Tibial nerve (tissue), 4 donors: ENCODE results near the gene STK39. TPM values are rescaled to one million over a fixed set of nuclear protein-coding genes. Genes with fewer than 3 reads are reported as not detected.

Source experiments
- DNase-seq, 2 donors: peaks; one replicate each; pipeline ENCODE4 v3.0.0-alpha.2; 2019; ENCODE audit warnings: low spot score in 2 of 2
- H3K27ac ChIP-seq, 4 donors: fragments of 200-600 bp; sonication (generic) in 3 of 4; one replicate each; pipeline ENCODE4 v1.5.1; 2017 to 2019; ENCODE audit warnings: mild to moderate bottlenecking in 1 of 4
- H3K27me3 ChIP-seq, 2 donors: fragments of 200-600 bp; sonication (generic) in 1 of 2; one replicate each; pipeline versions ENCODE4 v1.5.1 to v1.6.0; 2017 to 2019
- H3K36me3 ChIP-seq, 3 donors: fragments of 200-600 bp; sonication (generic); one replicate each; pipeline ENCODE4 v1.5.1; 2018 to 2019
- H3K4me1 ChIP-seq, 4 donors: fragments of 200-600 bp; sonication (generic) in 3 of 4; one replicate each; pipeline ENCODE4 v1.5.1; 2017 to 2019
- H3K4me3 ChIP-seq, 4 donors: fragments of 200-600 bp; sonication (generic) in 3 of 4; one replicate each; pipeline ENCODE4 v1.5.1; 2017 to 2019; ENCODE audit warnings: mild to moderate bottlenecking in 1 of 4, moderate library complexity in 1 of 4
- H3K9me3 ChIP-seq, 4 donors: fragments of 200-600 bp; sonication (generic) in 3 of 4; one replicate each; pipeline ENCODE4 v1.5.1; 2017 to 2019
- CTCF ChIP-seq, 5 experiments: fragments of 200-600 bp in 3 of 5; fragments of 450-650 bp in 2 of 5; sonication (generic) in 3 of 5; IDR thresholded peaks; one replicate each; pipeline ENCODE4 v1.5.1; 2016 to 2019; ENCODE audit warnings: antibody characterized with exemption in 5 of 5, mild to moderate bottlenecking in 3 of 5, moderate library complexity in 2 of 5
- EP300 ChIP-seq, 2 donors: sonication (generic); formaldehyde crosslinking; IDR thresholded peaks; one replicate each; pipeline ENCODE4 v1.6.1; 2017; ENCODE audit warnings: antibody characterized with exemption in 2 of 2, mild to moderate bottlenecking in 1 of 2
- POLR2A ChIP-seq, 2 donors: fragments of 450-650 bp; IDR thresholded peaks; one replicate each; pipeline ENCODE4 v1.6.1; 2017; ENCODE audit warnings: antibody characterized with exemption in 2 of 2, mild to moderate bottlenecking in 2 of 2, moderate library complexity in 2 of 2
- WGBS, 2 donors: methylation state at CpG; one replicate each; pipeline ENCODE4 v1.1.5; 2018; 5-methylcytosine and 5-hydroxymethylcytosine counted together
- total RNA-seq, 4 donors: library from RNA; depleted of rRNA; stranded (reverse); fragments of >200 nt; gene quantifications; one replicate each; pipeline ENCODE4 v1.1.0, GENCODE V29; 2016

The STK39 gene
- total RNA-seq, 4 donors from 2014 or later: 8.5 to 13.5 (median 12.0) TPM

GRCh38 chr2:167987558-167987957, 259.8 kb downstream of the STK39 start:
- H3K27me3 ChIP-seq: no peaks in the 10 kb centered on the region
- no peak for DNase-seq
- H3K9me3 ChIP-seq: no peaks in the 10 kb centered on the region
- no peaks in the 10 kb centered on the region for H3K4me1 ChIP-seq
- H3K27ac ChIP-seq: no peak overlapping the region
- no peak overlapping the region for H3K4me3 ChIP-seq
- TF ChIP-seq CTCF (IDR thresholded peaks at IDR 0.05) (no peak), EP300 (IDR thresholded peaks at IDR 0.05) (no peak), POLR2A (IDR thresholded peaks at IDR 0.05) (no peak)
- H3K36me3 ChIP-seq: no peaks in the 10 kb centered on the region
- WGBS, 2 donors: 57% methylated on average over 1 of the region's 1 CpG

GRCh38 chr2:167987026-167987425, 260.4 kb downstream of the STK39 start:
- Histone ChIP-seq H3K36me3 (no peaks in the 10 kb centered on the region), H3K4me3 (no peak overlapping the region), H3K27me3 (no peaks in the 10 kb centered on the region), H3K27ac (no peak overlapping the region), H3K4me1 (no peaks in the 10 kb centered on the region), H3K9me3 (no peaks in the 10 kb centered on the region)
- 78 to 81% methylated on average over 6 of the region's 6 CpGs for WGBS, 2 donors
- no peak for DNase-seq
- TF ChIP-seq CTCF (IDR thresholded peaks at IDR 0.05) (no peak), EP300 (IDR thresholded peaks at IDR 0.05) (no peak), POLR2A (IDR thresholded peaks at IDR 0.05) (no peak)

- no peaks in the 10 kb centered on the region for H3K27me3 ChIP-seq
- no peak for DNase-seq
- 53 to 69% methylated on average over 2 of the region's 2 CpGs for WGBS, 2 donors
- H3K4me3 ChIP-seq: no peak overlapping the region
- TF ChIP-seq POLR2A (IDR thresholded peaks at IDR 0.05): no peak
- no peak for TF ChIP-seq EP300 (IDR thresholded peaks at IDR 0.05)
- no peak for TF ChIP-seq CTCF (IDR thresholded peaks at IDR 0.05)
- no peaks in the 10 kb centered on the region for H3K4me1 ChIP-seq
- H3K9me3 ChIP-seq: no peaks in the 10 kb centered on the region
- H3K36me3 ChIP-seq: no peaks in the 10 kb centered on the region
- no peak overlapping the region for H3K27ac ChIP-seq
Observed at GRCh38 chr2:167986223-167986622, 261.2 kb downstream of the STK39 start.

GRCh38 chr2:167981945-167982344, 265.4 kb downstream of the STK39 start:
- no peak for DNase-seq
- no peaks in the 10 kb centered on the region for H3K9me3 ChIP-seq
- no peak overlapping the region for H3K4me3 ChIP-seq
- no peak for TF ChIP-seq EP300 (IDR thresholded peaks at IDR 0.05)
- no peak for TF ChIP-seq CTCF (IDR thresholded peaks at IDR 0.05)
- no peak for TF ChIP-seq POLR2A (IDR thresholded peaks at IDR 0.05)
- no peaks in the 10 kb centered on the region for H3K27me3 ChIP-seq
- 87 to 90% methylated on average over 5 of the region's 5 CpGs for WGBS, 2 donors
- no peaks in the 10 kb centered on the region for H3K4me1 ChIP-seq
- H3K36me3 ChIP-seq: peaks cover 0 to 3% (median 0%) of the 10 kb centered on the region in 3 donors
- no peak overlapping the region for H3K27ac ChIP-seq

GRCh38 chr2:167980439-167980838, 267.0 kb downstream of the STK39 start:
- no peak overlapping the region for H3K4me3 ChIP-seq
- no peak overlapping the region for H3K27ac ChIP-seq
- DNase-seq: no peak
- H3K27me3 ChIP-seq: no peaks in the 10 kb centered on the region
- H3K9me3 ChIP-seq: no peaks in the 10 kb centered on the region
- no peaks in the 10 kb centered on the region for H3K4me1 ChIP-seq
- WGBS, 2 donors: 82 to 87% methylated on average over 4 of the region's 4 CpGs
- TF ChIP-seq EP300 (IDR thresholded peaks at IDR 0.05) (no peak), POLR2A (IDR thresholded peaks at IDR 0.05) (no peak), CTCF (IDR thresholded peaks at IDR 0.05) (no peak)
- H3K36me3 ChIP-seq: peaks cover 0 to 3% (median 0%) of the 10 kb centered on the region in 3 donors
